Measurements from ENCODE around the gene PTPRC.

The PTPRC gene

GRCh38 chr1:198648592-198648991, 9.8 kb downstream of the PTPRC start:
- DNase-seq = no peak

- DNase-seq = no peak
These were observed 10.6 kb downstream of the PTPRC start for GRCh38 chr1:198649232-198649967.

GRCh38 chr1:198649968-198650338, 11.1 kb downstream of the PTPRC start:
- DNase-seq = no peak

GRCh38 chr1:198650506-198650905, 11.7 kb downstream of the PTPRC start:
- no peak for DNase-seq

GRCh38 chr1:198651650-198652400, 13.0 kb downstream of the PTPRC start:
- no peak for DNase-seq

GRCh38 chr1:198653808-198654413, 15.1 kb downstream of the PTPRC start:
- no peak for DNase-seq

- no peak for DNase-seq
These were observed 16.8 kb downstream of the PTPRC start for GRCh38 chr1:198655459-198656121.

GRCh38 chr1:198656500-198656932, 17.7 kb downstream of the PTPRC start:
- DNase-seq = no peak

GRCh38 chr1:198657550-198658064, 18.8 kb downstream of the PTPRC start:
- no peak for DNase-seq

- DNase-seq = no peak
These were observed 21.8 kb downstream of the PTPRC start for GRCh38 chr1:198660341-198661261.

- DNase-seq = no peak
These were observed 24.0 kb downstream of the PTPRC start for GRCh38 chr1:198662821-198663220.

- DNase-seq = no peak
These were observed 25.4 kb downstream of the PTPRC start for GRCh38 chr1:198664068-198664788.

- no peak for DNase-seq
These were observed 28.3 kb downstream of the PTPRC start for GRCh38 chr1:198667186-198667585.

GRCh38 chr1:198667807-198668206, 29.0 kb downstream of the PTPRC start:
- DNase-seq = no peak

GRCh38 chr1:198669023-198669698, 30.3 kb downstream of the PTPRC start:
- DNase-seq = no peak

GRCh38 chr1:198669771-198670170, 30.9 kb downstream of the PTPRC start:
- no peak for DNase-seq

- DNase-seq = peak; percentile 86
These were observed 32.3 kb downstream of the PTPRC start for GRCh38 chr1:198671136-198671535.

- DNase-seq = no peak
These were observed 33.3 kb downstream of the PTPRC start for GRCh38 chr1:198672124-198672523.

- DNase-seq = no peak
These were observed 35.2 kb downstream of the PTPRC start for GRCh38 chr1:198674009-198674408.

- DNase-seq = peak; percentile 75
These were observed 37.4 kb downstream of the PTPRC start for GRCh38 chr1:198676253-198676652.

- no peak for DNase-seq
These were observed 38.2 kb downstream of the PTPRC start for GRCh38 chr1:198677027-198677426.
